Adipose tissue (tissue), 3 donors: ENCODE data around the gene RGMA. TPM values are rescaled to one million over a fixed set of nuclear protein-coding genes. Genes with fewer than 3 reads are reported as not detected.
A peak's percentile ranks its signal among the peaks of the same experiment; 100 is the strongest.
"Not testable (repeated sequence)": the region's sequence is repeated elsewhere in the genome, so short reads cannot be mapped to it uniquely, and the experiment has no call there.

ENCODE experiments used
- H3K27ac ChIP-seq: one replicate; pipeline ENCODE4 v1.5.1; 2013; ENCODE audit warnings: low read depth, low read length
- WGBS, 3 donors: extraction: QIAGEN DNeasy Blood & Tissue Kit; methylation state at CpG; one replicate each; pipeline ENCODE4 v1.1.7; 2013; 5-methylcytosine and 5-hydroxymethylcytosine counted together
- polyA plus RNA-seq, 3 donors: library from polyadenylated mRNA; stranded (reverse); fragments of 200-250 nt; gene quantifications; one replicate each; pipeline ENCODE4 v1.2.3, GENCODE V29; 2013
- donor health status: healthy with polysubstance abuse.
- donor health status: Bipolar disorder and iron deficiency.
- donor health status: healthy.

RGMA gene
- polyA plus RNA-seq, 3 donors, result 8.9 to 21.0 (median 16.3) TPM

DNA sequence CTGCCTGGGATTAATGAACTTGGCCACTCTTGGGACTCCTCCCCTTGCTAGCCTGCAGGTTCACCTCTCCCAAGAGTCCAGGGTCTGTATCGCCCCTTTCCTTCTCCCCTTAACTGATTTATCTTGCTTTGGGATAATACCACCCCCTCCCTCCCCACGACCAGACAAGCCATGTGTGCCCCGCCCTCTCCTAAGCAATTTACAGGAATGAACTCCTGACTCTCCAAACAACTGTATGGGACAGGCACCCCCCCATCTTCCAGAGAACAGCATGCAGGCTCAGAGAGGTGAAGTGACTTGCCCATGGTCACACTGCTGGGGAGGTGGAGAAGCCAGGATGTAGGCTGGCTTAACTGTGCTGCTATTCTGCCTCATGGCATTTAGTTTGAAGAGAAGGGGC lies 46.8 kb downstream of the RGMA start:
- 57 to 76% (median 64%) methylated on average over 3 of the region's 3 CpGs for WGBS, 3 donors
- no peak overlapping the region for H3K27ac ChIP-seq

DNA sequence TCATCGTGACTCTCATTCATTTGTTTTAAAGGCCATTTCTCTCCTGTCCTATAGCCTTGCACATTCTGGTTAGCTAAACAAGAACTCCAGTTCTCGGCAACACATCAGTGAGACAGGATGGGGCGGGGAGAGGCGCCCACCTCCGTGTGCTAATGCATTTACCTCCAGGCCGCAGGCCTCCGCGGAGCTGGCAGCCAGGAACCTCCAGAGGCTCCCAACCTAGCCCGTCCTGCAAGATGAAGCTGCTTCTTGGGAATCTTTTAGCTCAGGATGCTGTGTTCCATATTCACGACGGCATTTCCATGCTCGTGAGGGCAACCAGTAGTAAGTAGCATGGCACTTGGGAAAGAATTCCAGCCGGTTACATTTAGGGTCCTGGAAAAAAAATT lies 47.9 kb downstream of the RGMA start:
- 82 to 88% (median 86%) methylated on average over 13 of the region's 13 CpGs for WGBS, 3 donors
- no peak overlapping the region for H3K27ac ChIP-seq

DNA sequence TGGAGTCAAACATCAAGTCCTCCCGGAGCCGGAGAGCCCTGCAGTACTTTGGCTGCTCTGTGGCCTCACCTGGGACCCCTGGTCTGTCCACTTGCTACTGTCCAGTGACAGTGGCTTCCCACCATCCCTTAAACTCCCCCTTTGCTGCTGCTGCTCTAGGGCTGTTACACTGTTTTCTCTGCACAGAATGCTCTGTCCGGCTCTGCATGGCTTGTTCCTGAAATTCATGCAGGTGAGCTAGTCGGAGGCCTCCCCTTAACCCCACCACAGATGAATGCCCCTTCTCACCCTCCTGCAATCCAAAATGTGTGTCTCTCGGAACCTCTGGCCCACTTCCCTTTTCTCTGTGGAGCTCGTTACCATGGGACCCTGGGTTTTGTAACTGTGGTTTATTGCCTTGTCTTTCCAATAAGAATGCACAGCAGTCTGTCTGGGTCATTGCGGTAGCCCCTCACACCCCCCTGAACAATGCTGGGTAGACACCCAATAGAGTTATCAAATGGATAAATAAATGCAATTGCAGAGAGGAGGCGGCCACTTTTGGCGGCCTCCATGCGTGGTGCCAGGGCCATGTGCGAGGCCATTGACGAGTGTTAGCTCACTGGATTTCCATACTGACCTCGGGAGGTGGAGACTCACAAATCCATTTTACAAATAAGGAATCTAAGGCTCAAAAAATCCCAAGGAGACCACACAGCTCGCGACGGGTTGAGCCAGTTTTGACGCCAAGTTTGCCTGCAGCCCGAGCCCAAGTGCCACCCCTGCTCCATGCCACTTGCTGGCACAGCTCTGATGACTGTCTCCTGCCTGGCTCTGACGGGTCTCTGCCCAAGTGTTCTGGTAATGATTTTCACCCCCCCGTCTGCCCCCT lies 48.5 kb downstream of the RGMA start:
- WGBS, 3 donors, result 71 to 86% (median 82%) methylated on average over 20 of the region's 20 CpGs
- no peak overlapping the region for H3K27ac ChIP-seq

DNA sequence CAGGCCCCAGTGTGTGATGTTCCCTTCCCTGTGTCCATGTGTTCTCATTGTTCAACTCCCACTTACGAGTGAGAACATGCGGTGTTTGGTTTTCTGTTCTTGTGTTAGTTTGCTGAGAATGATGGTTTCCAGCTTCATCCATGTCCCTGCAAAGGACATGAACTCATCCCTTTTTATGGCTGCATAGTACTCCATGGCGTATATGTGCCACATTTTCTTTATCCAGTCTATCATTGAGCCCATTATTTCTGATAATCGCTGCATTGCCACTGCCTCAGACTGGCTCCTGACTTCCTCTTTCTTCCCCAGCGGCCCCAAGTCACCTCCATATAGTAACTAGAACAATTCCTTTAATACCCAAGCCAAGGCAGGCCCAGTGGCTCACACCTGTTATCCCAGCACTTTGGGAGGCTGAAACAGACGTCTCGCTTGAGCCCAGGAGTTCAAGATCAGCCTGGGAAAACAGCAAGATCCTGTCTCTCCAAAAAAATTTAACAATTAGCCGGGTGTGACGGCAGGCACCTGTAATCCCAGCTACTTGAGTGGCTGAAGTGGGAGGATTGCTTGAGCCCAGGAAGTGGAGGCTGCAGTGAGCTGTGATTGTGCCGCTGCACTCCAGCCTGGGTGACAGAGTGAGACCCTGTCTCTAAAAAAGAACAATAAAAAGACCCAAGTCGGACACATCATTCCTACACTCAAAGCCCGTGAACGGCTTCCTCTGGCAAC lies 49.3 kb downstream of the RGMA start:
- WGBS, 3 donors, result 88 to 92% (median 91%) methylated on average over 12 to 13 of the region's 13 CpGs
- not testable (repeated sequence) for H3K27ac ChIP-seq

DNA sequence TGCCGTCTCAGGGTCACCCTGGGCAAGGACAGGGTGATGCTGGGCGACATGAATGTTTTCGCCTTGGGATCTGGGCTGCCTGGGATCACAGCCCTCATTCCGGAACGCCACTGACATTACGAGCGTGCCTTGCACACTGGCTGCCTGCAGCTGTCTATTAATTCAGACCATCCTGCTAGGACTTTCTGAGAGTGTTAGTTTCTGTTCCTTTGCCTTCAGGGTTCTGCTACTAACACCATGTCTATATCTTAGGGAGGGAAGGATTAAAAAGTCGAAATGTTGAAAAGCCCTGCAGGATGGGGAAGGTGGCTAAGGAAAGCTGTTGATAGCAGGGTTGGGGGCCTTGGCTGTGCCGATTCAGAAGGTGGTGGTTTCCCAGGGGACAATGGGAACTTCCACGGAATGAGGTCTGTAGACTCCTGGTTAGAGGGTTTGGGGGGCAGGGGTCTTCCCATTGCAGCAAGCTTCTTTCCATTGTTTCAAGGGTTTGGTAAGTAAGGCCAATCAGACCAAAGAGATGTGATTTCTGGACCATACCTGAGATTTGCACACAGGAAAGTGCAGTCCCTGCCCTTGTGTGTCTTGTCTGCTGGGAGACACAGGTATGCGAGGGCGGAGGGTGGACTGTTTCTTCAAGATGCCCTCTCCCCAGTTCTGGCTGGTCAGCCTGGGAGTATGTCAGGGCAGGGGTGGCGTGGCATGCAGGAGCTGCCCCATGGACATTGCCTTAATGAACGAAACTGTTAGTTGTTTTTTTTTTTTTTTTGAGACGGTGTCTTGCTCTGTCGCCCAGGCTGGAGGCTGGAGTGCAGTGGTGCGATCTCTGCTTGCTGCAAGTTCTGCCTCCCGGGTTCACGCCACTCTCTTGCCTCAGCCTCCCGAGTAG lies 50.9 kb downstream of the RGMA start:
- 69 to 80% (median 78%) methylated on average over 19 to 20 of the region's 20 CpGs for WGBS, 3 donors
- H3K27ac ChIP-seq, result no peak overlapping the region

DNA sequence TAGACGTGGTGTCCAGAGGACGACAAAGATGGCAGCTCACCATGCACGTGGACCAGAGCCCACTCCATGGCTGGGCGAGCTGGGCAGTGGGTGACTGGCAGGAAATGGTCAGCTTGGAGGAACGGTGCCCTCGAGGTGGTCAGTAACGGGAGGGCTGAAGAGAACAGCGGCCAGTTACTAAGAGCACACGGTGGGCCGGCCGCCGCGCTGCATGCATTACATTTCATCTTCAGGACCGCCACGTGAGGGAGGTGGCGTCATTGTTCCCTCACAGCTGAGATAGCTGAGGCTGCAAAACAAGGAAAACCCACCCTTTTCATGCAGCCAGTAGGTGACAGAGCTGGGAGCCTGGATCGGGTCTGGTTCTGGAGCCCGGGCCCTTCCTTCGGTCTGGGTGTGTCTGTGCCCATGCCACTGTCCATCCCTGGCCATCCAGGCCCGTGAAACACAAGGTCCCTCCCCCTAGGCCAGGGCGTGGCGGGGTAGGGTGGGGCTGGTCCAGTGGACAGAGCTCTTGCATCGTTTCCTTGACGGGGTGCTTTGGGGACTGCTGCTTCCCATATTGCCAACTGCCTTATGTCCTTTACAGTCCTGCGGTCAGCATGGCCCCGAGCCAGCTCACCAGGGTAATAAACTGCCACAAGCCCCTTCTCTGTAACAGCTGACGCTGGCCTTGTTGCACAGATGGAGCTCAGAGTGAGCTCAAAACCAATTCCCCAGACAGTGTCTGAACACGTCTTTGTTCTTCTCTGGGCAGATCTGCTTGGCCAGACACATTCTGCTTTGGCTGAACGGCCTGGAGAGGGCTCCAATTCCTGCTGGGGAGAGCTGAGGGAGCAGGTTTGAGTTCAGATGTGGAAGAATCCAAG lies 51.8 kb downstream of the RGMA start:
- H3K27ac ChIP-seq, result no peak overlapping the region
- 57 to 81% (median 65%) methylated on average over 28 to 29 of the region's 29 CpGs for WGBS, 3 donors

DNA sequence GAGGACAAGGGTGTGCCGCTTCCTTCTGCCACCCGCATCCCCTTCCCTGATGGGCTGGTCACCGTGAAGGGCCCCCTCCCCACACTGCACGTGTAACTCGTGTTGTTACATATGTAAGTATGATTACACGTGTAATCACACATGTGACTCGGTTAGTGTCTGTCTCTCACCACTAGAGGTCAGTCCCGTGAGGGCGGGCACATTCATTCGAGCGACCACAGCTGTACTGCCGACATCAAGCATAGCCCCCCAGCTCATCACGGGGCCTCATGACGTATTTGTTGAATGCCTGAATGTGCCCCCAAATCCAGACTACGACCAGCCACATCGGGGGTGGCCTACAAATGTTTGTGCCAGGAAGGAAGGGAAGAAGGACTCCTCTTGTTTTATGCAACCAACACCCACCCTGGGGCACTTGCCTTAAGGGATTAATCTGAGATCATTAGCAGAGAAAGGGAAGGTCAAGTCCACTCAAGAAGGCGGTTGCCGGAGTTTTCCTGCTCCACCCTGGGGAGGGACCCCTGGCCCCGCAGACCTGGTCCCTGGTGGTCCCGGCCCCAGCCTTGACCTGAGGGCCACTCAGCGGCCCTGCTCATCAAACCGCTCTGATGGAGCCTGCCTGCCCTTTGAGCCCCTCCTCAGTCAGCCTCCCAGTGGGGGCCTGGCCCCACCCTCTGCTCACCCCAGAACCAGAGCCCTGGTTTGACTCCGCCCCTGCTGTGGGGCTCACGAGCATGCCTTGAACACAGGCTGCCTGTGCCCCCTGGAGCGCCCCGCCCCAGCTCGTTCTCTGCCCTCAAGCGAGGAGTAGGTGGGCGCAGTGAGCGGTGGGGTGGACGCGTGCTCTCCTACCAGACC lies 52.8 kb downstream of the RGMA start:
- 43 to 59% (median 57%) methylated on average over 32 of the region's 32 CpGs for WGBS, 3 donors

DNA sequence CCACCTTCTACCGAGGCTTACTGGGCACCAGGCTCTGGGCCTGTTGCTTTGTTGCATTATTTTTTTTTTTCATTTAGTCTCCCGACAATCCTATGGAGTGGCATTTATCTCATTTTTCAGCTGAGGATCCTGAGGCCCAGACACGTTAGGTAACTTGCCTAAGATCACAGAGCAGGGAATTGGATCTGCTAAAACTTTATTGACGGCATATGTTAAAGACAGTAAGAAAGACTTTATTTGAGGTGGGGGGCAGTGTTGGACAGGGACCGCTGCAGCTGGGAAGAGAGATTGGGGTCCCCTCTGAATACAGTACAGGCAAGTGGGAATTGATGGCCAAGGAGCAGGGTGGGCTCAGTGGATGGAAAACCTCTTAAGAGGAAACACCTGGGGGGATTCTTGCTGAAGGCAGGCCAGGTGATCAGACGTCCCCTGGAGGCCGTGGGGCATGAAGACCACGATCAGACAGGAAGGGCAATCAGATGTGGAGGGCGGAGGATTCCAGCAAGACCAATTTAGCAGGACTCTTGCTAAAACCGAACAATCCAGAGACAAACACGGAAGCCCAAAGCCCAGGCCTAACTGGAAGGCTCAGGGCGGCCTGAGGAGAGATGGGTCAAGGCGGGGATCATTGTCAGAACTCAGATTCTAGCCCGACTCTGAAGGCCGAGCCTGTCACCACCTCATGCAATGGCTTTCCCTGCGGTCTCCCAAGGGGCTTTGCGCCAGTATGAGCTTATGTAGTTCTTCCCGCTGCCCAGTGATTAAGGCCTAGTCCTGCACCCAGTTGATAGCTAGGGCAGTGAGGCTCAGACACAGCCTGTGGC lies 53.7 kb downstream of the RGMA start:
- H3K27ac ChIP-seq, result no peak overlapping the region
- WGBS, 3 donors, result 76 to 80% (median 80%) methylated on average over 18 of the region's 18 CpGs

More for the DNA sequence above, 52.8 kb downstream of the RGMA start:
- no peak overlapping the region for H3K27ac ChIP-seq

DNA sequence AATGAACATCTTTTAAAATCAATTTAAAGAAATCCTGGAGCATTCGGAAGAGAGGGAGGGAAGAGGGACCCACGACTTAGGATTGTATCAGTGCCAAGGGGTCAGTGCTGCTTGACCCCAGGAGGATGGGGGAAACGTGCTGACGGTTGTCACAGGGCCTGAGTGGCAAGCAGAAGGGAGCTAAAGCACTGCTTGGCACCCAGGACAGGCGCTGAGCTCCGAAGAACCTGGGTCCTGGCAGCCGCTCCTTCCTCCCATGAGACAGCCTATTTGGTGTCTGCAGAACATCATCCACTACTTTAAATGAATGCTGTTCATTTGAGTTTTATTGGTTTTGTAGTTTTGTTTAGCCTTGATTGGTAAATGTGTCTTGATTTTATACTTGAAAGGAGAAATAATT lies 54.5 kb downstream of the RGMA start:
- H3K27ac ChIP-seq, result no peak overlapping the region
- 79 to 86% (median 79%) methylated on average over 7 of the region's 7 CpGs for WGBS, 3 donors

DNA sequence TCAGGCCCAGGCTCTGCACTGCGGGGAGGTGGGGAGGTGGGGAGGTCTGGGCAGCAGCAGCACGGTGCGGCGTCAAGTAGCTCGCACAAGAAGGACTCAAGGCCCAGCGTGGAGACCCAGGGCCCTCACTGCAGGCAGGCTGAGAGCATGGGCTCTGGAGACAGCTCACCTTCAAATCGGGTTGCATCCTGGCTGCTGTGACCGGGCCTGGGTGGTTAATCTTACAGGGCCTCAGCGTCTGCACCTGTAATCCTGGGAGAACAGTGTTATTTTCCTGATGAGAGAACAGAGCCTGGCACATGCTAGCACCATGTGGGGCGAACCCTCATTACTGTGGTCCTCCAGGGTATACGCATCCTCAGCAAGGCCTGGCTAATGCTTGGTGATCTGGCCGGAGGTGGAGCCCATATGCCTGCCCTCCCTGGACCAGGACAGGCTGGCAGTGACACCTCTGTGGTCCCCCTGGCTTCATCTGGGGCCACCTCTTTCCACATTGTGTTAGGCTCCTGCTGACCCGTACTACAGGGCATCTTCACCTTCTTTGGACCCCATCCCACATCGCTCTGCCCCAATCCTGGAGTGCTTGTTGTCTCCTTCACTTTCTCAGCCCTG lies 55.5 kb downstream of the RGMA start:
- H3K27ac ChIP-seq, result no peak overlapping the region
- WGBS, 3 donors, result 86 to 94% (median 91%) methylated on average over 14 of the region's 14 CpGs

DNA sequence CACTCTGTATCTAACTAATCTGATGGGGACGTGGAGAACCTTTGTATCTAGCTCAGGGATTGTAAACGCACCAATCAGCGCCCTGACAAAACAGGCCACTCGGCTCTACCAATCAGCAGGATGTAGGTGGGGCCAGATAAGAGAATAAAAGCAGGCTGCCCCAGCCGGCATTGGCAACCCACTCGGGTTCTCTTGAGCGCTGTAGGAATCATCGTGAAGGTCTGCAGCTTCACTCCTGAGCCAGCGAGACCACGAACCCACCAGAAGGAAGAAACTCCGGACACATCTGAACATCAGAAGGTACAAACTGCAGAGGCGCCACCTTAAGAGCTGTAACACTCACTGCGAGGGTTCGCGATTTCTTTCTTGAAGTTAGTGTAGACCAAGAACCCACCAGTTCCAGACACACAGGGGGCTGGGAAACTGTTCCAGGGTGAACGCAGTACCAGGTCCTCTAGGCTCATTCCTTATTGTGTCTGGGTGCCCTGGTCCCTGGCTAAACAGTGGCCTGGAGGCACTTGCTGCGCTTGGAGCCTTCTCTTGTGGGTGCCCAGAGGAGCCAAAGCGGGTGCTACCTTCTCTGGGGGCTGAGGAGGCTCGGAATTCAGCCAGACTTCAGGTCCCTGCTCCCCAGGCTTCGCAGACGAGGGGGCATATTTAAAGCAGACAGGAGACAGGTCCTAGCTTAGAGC lies 56.4 kb downstream of the RGMA start:
- 87 to 91% (median 90%) methylated on average over 20 to 21 of the region's 21 CpGs for WGBS, 3 donors
- H3K27ac ChIP-seq, result not testable (repeated sequence)

DNA sequence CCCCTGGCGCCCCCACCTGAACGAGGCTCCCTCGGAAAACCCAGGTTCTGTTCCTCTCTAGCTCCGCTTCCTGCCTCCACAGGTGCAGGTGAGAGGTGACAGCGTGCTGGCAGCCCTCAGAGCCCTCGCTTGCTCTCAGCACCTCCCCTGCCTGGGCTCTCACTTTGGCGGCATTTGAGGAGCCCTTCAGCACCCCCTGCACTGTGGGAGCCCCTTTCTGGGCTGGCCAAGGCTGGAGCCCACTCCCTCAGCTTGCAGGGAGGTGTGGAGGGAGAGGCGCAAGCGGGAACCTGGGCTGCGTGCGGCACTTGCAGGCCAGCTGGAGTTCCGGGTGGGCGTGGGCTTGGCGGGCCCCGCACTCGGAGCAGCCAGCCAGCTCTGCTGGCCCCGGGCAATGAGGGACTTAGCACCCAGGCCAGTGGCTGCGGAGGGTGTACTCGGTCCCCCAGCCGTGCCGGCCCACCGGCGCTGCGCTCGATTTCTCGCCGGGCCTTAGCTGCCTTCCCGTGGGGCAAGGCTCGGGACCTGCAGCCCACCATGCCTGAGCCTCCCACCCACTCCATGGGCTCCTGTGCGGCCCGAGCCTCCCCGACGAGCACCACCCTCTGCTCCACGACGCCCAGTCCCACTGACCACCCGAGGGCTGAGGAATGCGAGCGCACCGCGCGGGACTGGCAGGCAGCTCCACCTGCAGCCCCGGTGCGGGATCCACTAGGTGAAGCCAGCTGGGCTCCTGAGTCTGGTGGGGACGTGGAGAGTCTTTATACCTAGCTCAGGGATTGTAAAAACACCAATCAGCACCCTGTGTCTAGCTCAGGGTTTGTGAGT lies 57.2 kb downstream of the RGMA start:
- not testable (repeated sequence) for H3K27ac ChIP-seq
- WGBS, 3 donors, result 93% methylated on average over 40 to 44 of the region's 44 CpGs

DNA sequence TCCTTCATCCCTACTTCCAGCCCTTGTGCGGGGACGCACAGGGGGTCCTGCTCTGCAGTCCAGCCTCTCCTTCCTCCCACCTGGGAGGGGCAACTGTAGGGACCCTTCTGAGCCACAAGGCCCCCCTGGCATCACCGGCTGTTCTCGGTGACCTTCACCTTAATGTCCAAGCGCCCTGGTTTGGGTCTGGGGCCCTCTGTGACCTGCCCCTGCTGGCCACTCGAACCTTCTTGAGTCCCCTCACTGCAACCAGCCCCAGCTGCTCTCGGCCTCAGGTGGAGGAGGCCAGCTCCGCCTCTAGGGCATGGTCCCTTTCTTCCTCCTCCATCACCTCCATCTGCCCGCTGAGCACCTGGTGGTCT lies 57.9 kb downstream of the RGMA start:
- no peak overlapping the region for H3K27ac ChIP-seq
- 51 to 76% (median 64%) methylated on average over 9 of the region's 9 CpGs for WGBS, 3 donors

DNA sequence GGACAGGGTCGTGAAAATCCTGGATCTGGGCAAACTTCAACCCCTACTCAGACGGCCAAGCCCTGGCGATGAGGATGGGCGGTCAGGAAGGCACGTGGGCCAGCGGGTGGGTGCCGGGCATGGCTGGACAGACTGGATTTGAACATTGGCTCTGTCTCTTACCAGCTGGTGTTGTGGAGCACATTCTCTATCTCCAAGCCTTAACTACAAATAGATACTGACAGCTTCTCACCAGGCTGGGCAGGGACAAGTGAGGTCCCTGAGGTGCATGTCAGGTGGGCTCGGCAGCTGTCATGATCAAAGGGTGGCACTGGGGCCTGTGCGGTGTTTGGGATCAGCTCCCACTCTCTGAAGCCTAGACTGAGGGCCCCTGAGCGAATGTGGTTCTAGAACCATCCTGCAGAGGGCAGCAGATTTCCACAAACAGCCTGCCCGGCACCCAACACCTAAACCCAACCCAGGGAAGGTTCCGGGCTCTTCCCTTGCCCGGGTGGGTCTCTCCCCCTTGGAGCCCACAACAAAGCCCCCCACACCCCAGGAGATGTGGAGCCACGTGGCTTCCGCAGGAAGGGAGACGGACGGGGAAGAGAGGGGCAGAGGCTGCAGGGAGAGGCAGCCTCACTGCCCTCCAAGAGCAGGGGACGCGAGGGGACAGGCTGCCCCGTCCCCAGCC lies 58.4 kb downstream of the RGMA start:
- WGBS, 3 donors, result 24 to 29% (median 25%) methylated on average over 18 to 20 of the region's 20 CpGs
- H3K27ac ChIP-seq, result peak overlapping the region; percentile 41
